Measurements from ENCODE around the gene HGS.

GRCh38 chr17:81722184-81723120 is 38.6 kb downstream of the HGS start:
- TF ChIP-seq CTCF (IDR thresholded peaks at IDR 0.05; ENCODE audit: control extremely low read depth in 1 of 3, insufficient read depth in 1 of 3, low read depth in 1 of 3, low read length in 3 of 3) (no peak), POLR2AphosphoS5 (IDR thresholded peaks at IDR 0.05; ENCODE audit: low read depth, low read length) (0 out of 2 replicates have a peak, but pooled peaks have one; percentile 34), SP4 (IDR thresholded peaks at IDR 0.05; ENCODE audit: low read length) (no peak), BACH1 (IDR thresholded peaks at IDR 0.05; ENCODE audit: low read length) (peak; percentile 99), USF2 (IDR thresholded peaks at IDR 0.05; ENCODE audit: low read length) (no peak), KDM5A (IDR thresholded peaks at IDR 0.05; ENCODE audit: low read length) (no peak)

Measured in H1 (cell line).